ENCODE data around the gene SRRM4.

SRRM4 gene

GRCh38 chr12:119171691-119172425, 190.5 kb downstream of the SRRM4 start:
- DNase-seq: no peak

DNA sequence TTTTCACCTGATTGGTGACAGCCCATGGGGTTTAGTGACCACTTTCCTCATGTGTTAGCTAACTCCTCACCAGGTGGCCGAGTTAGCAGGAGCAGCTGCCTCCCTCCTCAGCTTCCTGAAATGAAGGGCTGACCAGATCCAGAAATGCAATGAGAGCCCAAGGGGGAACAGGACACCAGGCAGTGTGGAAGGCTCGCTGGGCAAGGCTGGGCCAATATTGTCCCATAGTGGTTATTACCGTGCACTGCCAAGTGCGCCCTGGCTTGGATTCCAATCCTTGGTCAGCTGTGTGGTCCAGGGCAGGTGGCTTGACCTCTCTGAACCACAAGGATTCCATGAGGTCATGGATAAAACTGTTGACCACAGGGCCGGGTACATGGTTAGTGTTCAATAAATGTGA, 193.7 kb downstream of the SRRM4 start:
- no peak for DNase-seq

- DNase-seq: no peak
Observed at GRCh38 chr12:119176267-119177055, 195.1 kb downstream of the SRRM4 start.

DNA sequence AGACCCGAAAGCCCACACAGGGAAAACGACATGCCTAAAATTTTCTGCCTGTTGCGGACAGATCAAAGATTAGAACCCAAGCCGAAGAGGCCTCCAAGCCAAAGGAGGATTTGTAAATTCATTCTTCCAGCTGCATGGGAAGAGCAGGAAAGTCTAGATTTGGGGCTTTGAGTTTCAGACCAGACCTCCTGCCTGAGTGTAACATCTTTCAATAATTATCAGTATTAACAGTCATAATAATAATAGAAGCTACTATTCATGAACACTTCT, 195.7 kb downstream of the SRRM4 start:
- DNase-seq: no peak

- no peak for DNase-seq
Observed at GRCh38 chr12:119177724-119178380, 196.5 kb downstream of the SRRM4 start.

- no peak for DNase-seq
Observed at GRCh38 chr12:119178544-119179334, 197.4 kb downstream of the SRRM4 start, which contains the start of gene HSPB8. HSPB8 (plus strand) TSS chr12:119178931; CDS start chr12:119179313, 382 bp downstream.

DNA sequence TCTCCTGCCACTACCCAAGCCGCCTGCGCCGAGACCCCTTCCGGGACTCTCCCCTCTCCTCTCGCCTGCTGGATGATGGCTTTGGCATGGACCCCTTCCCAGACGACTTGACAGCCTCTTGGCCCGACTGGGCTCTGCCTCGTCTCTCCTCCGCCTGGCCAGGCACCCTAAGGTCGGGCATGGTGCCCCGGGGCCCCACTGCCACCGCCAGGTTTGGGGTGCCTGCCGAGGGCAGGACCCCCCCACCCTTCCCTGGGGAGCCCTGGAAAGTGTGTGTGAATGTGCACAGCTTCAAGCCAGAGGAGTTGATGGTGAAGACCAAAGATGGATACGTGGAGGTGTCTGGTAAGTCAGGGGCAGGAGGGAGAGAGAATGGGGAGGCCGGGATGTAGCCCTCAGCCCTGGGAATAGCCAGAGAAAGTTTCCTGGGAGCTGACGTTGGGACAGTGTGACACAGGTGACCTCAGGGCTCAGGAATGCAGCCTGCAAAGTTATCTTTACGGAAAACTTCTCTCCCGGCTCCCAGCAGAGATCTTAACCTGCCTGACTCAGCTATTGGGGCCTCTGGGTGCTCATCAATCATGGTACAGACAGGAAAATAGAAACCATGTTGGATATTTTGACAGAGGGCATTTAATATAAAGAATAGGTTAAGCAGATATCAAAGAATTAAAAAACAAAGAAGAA, 198.1 kb downstream of the SRRM4 start:
- no peak for DNase-seq

GRCh38 chr12:119180380-119181040, 199.2 kb downstream of the SRRM4 start:
- no peak for DNase-seq

- DNase-seq: no peak
Observed at GRCh38 chr12:119181202-119181601, 199.9 kb downstream of the SRRM4 start.

DNA sequence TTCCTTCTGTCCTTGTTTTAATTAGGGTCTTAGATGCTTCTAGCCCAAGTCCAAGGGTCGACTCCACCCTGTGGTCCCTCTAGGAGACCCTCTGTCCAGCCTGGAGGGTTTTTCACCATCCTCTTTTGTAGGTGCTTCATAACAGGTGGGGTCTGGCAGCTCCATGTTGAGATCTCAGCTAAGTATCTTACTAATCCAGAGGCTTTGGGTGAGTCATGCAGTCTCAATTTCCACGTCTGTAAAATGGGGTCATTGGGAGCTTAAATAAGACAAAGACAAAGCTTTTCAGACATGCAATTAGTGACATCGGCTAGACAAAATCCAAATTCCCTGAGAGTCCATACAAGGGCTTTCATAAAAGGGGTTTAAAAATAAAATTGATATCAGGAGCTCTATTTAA, 200.6 kb downstream of the SRRM4 start:
- DNase-seq: no peak

DNA sequence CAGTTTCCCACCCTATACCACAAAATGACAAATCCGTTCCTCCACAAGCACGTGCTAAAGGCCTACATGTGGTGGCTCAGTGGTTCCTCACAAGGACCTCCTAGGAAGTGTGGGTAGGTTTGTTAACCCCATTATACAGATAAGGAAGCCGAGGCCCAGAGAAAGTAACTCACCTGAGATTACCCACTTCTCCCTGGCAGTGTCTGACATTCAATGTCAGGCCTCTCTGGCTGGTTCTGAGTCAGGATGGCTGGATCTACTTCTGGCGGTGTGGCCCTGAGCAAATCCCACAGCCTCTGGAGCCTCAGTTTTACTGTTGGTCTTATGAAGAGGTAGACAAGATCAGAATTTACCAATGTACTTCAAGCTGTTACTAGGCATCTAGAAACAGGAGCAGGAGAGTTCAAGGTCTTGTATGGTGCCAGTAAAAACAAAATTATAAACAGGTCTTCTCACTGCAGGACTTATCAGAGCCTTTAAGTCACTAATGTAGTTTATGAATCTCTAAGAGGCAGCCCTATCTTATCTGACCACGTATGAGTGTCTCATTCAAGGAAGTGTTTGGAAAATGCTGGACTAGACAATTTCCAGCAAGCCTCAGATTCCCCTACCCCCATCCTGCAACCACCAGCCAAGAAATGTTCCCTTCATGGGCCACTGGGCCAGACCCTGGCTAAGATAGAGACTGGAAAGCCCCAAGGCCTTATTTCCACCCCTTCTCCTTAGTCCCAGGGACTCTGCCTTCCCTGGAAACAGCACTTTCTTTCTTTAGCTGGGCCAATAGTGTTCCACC, 201.6 kb downstream of the SRRM4 start:
- no peak for DNase-seq

GRCh38 chr12:119183942-119184695, 202.8 kb downstream of the SRRM4 start:
- DNase-seq: no peak

DNA sequence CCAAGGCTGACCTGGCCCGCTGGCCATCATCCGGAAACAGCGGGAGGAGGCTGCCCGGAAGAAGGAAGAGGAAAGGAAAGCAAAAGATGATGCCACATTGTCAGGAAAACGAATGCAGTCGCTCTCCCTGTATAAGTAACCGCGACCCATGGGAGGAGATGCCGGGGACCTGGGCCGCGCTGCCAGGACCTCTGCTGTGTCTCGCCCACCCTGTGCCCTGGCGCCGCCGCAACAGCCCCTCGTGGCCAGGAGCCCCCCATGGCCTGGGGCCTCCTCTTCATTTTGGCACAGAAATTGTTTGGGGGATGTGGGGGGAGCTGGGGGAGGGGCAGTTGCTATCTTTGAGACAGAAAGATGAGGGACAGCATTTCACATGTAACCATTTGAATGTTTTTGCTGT, 213.9 kb downstream of the SRRM4 start:
- DNase-seq: no peak

DNA sequence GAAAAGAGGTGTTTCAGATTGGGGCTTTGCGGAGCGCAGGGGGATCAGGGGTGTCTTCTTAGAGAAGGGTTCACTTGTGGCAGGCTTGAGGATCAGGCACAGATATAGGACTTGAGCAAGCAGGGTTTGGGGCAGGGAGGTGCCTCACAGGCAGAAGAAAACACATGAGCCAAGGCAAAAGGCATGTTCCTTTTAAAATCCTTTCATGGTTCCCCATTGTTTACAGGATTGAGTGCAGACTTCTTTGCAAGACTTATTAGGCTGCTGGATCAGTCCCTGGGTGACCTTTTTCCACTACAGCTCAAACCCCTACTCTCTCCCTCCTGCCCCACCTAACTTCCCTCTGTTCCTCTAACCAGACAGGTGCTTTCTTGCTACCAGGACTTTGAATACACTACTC, 217.1 kb downstream of the SRRM4 start:
- DNase-seq: no peak

- no peak for DNase-seq
Observed at GRCh38 chr12:119200601-119201000, 219.3 kb downstream of the SRRM4 start.

DNA sequence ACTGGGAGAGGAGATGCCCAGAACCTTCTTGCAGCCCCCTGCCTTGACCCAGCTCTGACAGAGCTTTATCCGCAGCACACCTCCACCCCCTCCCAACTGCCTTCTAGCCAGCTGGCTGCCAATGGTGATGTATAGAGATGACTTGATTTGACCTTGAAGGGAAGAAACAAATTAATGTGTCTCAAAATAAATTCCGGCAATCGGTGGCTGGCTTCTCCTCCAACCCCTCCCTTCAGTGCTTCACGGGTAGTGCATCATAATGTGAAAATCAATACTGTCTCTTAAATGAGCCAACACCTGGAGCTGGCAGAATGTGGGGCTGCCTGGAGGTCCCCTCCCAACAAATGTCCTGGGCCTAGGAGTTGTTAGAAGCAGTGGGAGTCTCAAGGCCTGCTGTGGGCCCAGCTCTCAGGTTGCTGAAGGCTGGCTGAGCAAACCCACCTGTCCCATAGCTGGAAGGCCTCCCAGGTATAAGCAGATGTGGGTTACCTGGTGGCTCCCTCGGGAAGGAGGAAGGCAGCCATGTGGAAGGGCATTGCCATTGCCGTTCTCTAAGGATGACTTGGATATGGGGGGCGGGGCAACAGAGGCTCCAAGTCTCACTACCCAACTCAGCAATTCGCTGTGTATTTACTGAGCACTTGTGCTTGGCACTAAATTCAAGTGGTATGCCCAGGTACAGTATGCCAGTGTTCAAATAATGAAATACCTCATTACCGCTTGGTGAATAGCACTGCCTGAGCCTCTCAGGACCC, 220.6 kb downstream of the SRRM4 start:
- no peak for DNase-seq

DNA sequence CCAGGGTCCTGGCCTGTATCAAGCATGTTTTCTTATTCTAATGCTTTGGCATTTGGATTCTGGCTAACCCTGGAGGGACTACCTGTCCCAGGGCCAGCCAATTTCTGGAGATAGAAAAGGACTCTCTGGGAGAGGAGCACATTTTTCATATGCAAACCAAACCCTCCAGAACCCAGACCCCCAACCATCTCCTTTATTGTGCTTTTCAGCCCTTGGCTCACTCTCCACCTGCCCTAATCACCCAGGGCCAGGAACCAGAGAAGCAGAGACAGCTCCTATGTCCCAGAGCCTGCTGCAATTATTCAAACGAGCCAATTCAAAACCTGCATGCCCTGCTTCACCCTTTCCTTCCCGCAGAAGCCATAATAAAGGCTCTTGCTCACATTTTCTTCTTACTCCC, 221.2 kb downstream of the SRRM4 start:
- DNase-seq: no peak

DNA sequence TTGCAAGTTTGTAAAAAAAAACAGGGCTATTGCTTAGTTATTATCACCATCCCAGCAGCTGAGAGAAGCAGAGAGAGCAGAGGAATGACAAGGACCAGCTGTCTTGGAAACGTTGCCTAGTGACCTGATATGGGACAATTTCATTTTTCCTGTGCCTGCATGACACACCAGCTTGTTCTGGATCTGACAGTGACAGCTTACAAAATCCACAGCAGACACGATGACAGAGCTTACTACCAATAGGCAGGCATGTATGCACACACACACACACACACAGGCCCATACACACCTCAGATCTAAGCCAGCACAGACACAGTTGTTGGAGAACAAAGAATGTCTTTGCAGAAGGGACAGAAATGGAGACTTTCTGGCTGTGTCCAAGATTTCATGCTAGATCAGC, 222.8 kb downstream of the SRRM4 start:
- no peak for DNase-seq

DNA sequence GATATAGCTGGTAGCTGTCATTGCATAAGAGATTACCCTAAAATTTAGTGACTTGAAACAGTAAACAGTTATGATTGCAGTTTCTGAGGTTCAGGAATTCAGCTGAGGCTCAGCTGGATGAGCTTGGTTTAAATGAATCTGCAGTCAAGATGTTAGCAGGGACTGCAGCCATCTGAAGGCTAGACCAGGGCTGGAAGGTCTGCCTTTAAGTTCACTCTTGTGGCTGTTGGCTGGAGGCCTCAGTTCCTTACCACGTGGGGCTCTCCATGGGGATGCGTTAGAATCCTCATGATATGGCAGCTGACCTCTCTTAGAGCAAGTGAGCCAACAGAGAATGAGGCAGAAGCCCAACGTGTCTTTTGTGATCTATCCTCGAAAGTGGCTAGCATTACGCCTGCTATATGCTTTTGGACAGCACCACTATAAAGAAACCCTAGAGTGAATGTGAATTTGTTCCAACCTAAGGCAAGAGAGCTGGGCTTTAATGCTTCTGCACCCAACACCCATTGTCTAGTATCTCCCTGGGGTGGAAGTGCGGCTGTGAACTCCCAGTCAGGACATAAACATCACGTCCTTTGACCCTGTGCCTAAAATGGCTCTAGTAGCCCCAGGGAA, 223.4 kb downstream of the SRRM4 start:
- no peak for DNase-seq
